Measurements from ENCODE around the gene OSBPL3.

OSBPL3 gene

GRCh38 chr7:24812305-24812945, 167.6 kb downstream of the OSBPL3 start:
- DNase-seq: peak; percentile 51
- Histone ChIP-seq H4K20me1 (ENCODE audit: insufficient read depth, low read length) (no peaks in the 10 kb centered on the region), H3K79me2 (ENCODE audit: low read length) (no peaks in the 10 kb centered on the region), H3K9ac (ENCODE audit: low read length) (no peak overlapping the region), H3K27me3 (replicated peaks; ENCODE audit: insufficient read depth, low read length) (no peaks in the 10 kb centered on the region), H2AFZ (ENCODE audit: low read length) (no peak overlapping the region), H3K4me1 (ENCODE audit: low read length) (no peaks in the 10 kb centered on the region), H3K4me3 (ENCODE audit: low read length) (no peak overlapping the region), H3K4me2 (ENCODE audit: low read depth, low read length) (no peak overlapping the region), H3K9me3 (replicated peaks; ENCODE audit: insufficient read depth, low read length) (no peaks in the 10 kb centered on the region), H3K27ac (ENCODE audit: low read length) (no peak overlapping the region), H3K9me2 (replicated peaks; ENCODE audit: insufficient read depth, low read length) (no peaks in the 10 kb centered on the region), H3K36me3 (replicated peaks; ENCODE audit: insufficient read depth, low read length) (no peaks in the 10 kb centered on the region), H3F3A (ENCODE audit: insufficient read depth, low read length) (no peaks in the 10 kb centered on the region; the same call in 1 of the 2 replicates)
- TF ChIP-seq EZH2 (optimal IDR thresholded peaks at IDR 0.05; ENCODE audit: low read depth, low read length) (no peak), CTCF (IDR thresholded peaks at IDR 0.05; ENCODE audit: low read length) (peak; percentile 85)

- Histone ChIP-seq H3K36me3 (replicated peaks; ENCODE audit: insufficient read depth, low read length) (no peaks in the 10 kb centered on the region), H3K27ac (ENCODE audit: low read length) (no peak overlapping the region), H4K20me1 (ENCODE audit: insufficient read depth, low read length) (no peaks in the 10 kb centered on the region), H3K9me2 (replicated peaks; ENCODE audit: insufficient read depth, low read length) (no peaks in the 10 kb centered on the region), H2AFZ (ENCODE audit: low read length) (no peak overlapping the region), H3F3A (ENCODE audit: insufficient read depth, low read length) (no peaks in the 10 kb centered on the region), H3K4me1 (ENCODE audit: low read length) (no peaks in the 10 kb centered on the region), H3K4me3 (ENCODE audit: low read length) (no peak overlapping the region), H3K79me2 (ENCODE audit: low read length) (no peaks in the 10 kb centered on the region), H3K4me2 (ENCODE audit: low read depth, low read length) (no peak overlapping the region), H3K9ac (ENCODE audit: low read length) (no peak overlapping the region), H3K9me3 (replicated peaks; ENCODE audit: insufficient read depth, low read length) (no peaks in the 10 kb centered on the region), H3K27me3 (replicated peaks; ENCODE audit: insufficient read depth, low read length) (no peaks in the 10 kb centered on the region)
- DNase-seq: no peak
- TF ChIP-seq EZH2phosphoT487 (IDR thresholded peaks at IDR 0.05; ENCODE audit: low read length) (no peak), EZH2 (optimal IDR thresholded peaks at IDR 0.05; ENCODE audit: low read depth, low read length) (no peak), CTCF (IDR thresholded peaks at IDR 0.05; ENCODE audit: low read length) (no peak)
Observed at GRCh38 chr7:24808518-24808917, 171.5 kb downstream of the OSBPL3 start.

GRCh38 chr7:24802300-24802699, 177.7 kb downstream of the OSBPL3 start:
- H4K20me1 ChIP-seq (ENCODE audit: insufficient read depth, low read length): no peaks in the 10 kb centered on the region
- no peaks in the 10 kb centered on the region for H3K36me3 ChIP-seq (replicated peaks; ENCODE audit: insufficient read depth, low read length)
- no peaks in the 10 kb centered on the region for H3K79me2 ChIP-seq (ENCODE audit: low read length)
- no peaks in the 10 kb centered on the region for H3K27me3 ChIP-seq (replicated peaks; ENCODE audit: insufficient read depth, low read length)
- no peaks in the 10 kb centered on the region for H3K4me1 ChIP-seq (ENCODE audit: low read length)
- DNase-seq: no peak
- H3F3A ChIP-seq (ENCODE audit: insufficient read depth, low read length): no peaks in the 10 kb centered on the region
- no peak overlapping the region for H2AFZ ChIP-seq (ENCODE audit: low read length)
- no peak overlapping the region for H3K4me2 ChIP-seq (ENCODE audit: low read depth, low read length)
- no peak overlapping the region for H3K9ac ChIP-seq (ENCODE audit: low read length)
- H3K27ac ChIP-seq (ENCODE audit: low read length): no peak overlapping the region
- H3K9me3 ChIP-seq (replicated peaks; ENCODE audit: insufficient read depth, low read length): no peaks in the 10 kb centered on the region
- no peak overlapping the region for H3K4me3 ChIP-seq (ENCODE audit: low read length)
- H3K9me2 ChIP-seq (replicated peaks; ENCODE audit: insufficient read depth, low read length): no peaks in the 10 kb centered on the region
- TF ChIP-seq EZH2phosphoT487 (IDR thresholded peaks at IDR 0.05; ENCODE audit: low read length) (no peak), CTCF (IDR thresholded peaks at IDR 0.05; ENCODE audit: low read length) (no peak)

All from MM.1S (cell line).